ENCODE data around the gene OTOS. TPM values are rescaled to one million over a fixed set of nuclear protein-coding genes. Genes with fewer than 3 reads are reported as not detected.

The OTOS gene
- total RNA-seq, 6 experiments from 2014 or later: not detected

GRCh38 chr2:240128608-240129145 lies 11.8 kb downstream of the OTOS start:
- Histone ChIP-seq H3K4me3 (no peak overlapping the region), H3K9me3 (no peaks in the 10 kb centered on the region), H3K4me1 (no peaks in the 10 kb centered on the region), H3K27me3 (no peaks in the 10 kb centered on the region), H3K27ac (no peak overlapping the region), H3K36me3 (peaks cover 0 to 48% (median 19%) of the 10 kb centered on the region in 4 donors)
- ATAC-seq (no peak), DNase-seq (no peak)
- no peak for TF ChIP-seq POLR2A (IDR thresholded peaks at IDR 0.05)
- no peak for TF ChIP-seq CTCF (IDR thresholded peaks at IDR 0.05)
- 87% methylated on average over 6 of the region's 12 CpGs for WGBS (ENCODE audit: insufficient coverage, low coverage, low lambda C conversion rate, missing lambda C conversion rate)
- intact Hi-C loops (cut with DNase I): no loop called here

- intact Hi-C loops (cut with DNase I): no loop called here
- TF ChIP-seq POLR2A (IDR thresholded peaks at IDR 0.05) (no peak), CTCF (IDR thresholded peaks at IDR 0.05) (no peak)
- ATAC-seq (no peak), DNase-seq (no peak)
- Histone ChIP-seq H3K27me3 (no peaks in the 10 kb centered on the region), H3K4me3 (no peak overlapping the region), H3K9me3 (no peaks in the 10 kb centered on the region), H3K27ac (no peak overlapping the region), H3K36me3 (peaks cover 0 to 42% (median 18%) of the 10 kb centered on the region in 4 donors), H3K4me1 (no peaks in the 10 kb centered on the region)
- 91% methylated on average over 14 of the region's 16 CpGs for WGBS (ENCODE audit: insufficient coverage, low coverage, low lambda C conversion rate, missing lambda C conversion rate)
These were observed 12.4 kb downstream of the OTOS start for GRCh38 chr2:240127911-240128607.

GRCh38 chr2:240127191-240127750 lies 13.2 kb downstream of the OTOS start:
- no peaks in the 10 kb centered on the region for H3K4me1 ChIP-seq
- TF ChIP-seq POLR2A (IDR thresholded peaks at IDR 0.05) (no peak), CTCF (IDR thresholded peaks at IDR 0.05) (no peak)
- DNase-seq (no peak), ATAC-seq (no peak)
- 100% methylated on average over 1 of the region's 7 CpGs for WGBS (ENCODE audit: insufficient coverage, low coverage, low lambda C conversion rate, missing lambda C conversion rate)
- H3K27me3 ChIP-seq: no peaks in the 10 kb centered on the region
- intact Hi-C loops (cut with DNase I): no loop called here
- peaks cover 0 to 34% (median 14%) of the 10 kb centered on the region in 4 donors for H3K36me3 ChIP-seq
- no peak overlapping the region for H3K4me3 ChIP-seq
- H3K9me3 ChIP-seq: no peaks in the 10 kb centered on the region
- H3K27ac ChIP-seq: no peak overlapping the region

- ATAC-seq: no peak
- Histone ChIP-seq H3K9me3 (no peaks in the 10 kb centered on the region), H3K27me3 (no peaks in the 10 kb centered on the region), H3K36me3 (peaks cover 0 to 31% (median 13%) of the 10 kb centered on the region in 4 donors), H3K4me3 (no peak overlapping the region), H3K4me1 (no peaks in the 10 kb centered on the region), H3K27ac (no peak overlapping the region)
- no peak for TF ChIP-seq POLR2A (IDR thresholded peaks at IDR 0.05)
- no peak for TF ChIP-seq CTCF (IDR thresholded peaks at IDR 0.05)
- no peak for DNase-seq
- WGBS (ENCODE audit: insufficient coverage, low coverage, low lambda C conversion rate, missing lambda C conversion rate): 95% methylated on average over 10 of the region's 10 CpGs
- intact Hi-C loops (cut with DNase I): no loop called here
These were observed 13.7 kb downstream of the OTOS start for GRCh38 chr2:240126731-240127130.
